Activated naive CD8-positive, alpha-beta T cell treated with anti-CD3 and anti-CD28 coated beads, Interleukin-2, amount 50 U/mL, for 24 hours (primary cell): Measurements from ENCODE around the gene DDR1.
A peak's percentile ranks its signal among the peaks of the same experiment; 100 is the strongest.

Experiments used
- ATAC-seq: fragments of 150-1000 bp; cut with Tn5 transposase; one replicate; pipeline ENCODE4 v1.10.0; 2021
- DNase-seq: peaks from one replicate; pipeline ENCODE4 v3.0.0; 2021
- H3K27ac Mint-ChIP-seq: one replicate; pipeline ENCODE4 v1.8.0; 2021; ENCODE audit warnings: mild to moderate bottlenecking, mixed read lengths
- H3K27me3 Mint-ChIP-seq: one replicate; pipeline ENCODE4 v1.8.0; 2021; ENCODE audit warnings: mixed read lengths
- H3K36me3 Mint-ChIP-seq: one replicate; pipeline ENCODE4 v1.8.0; 2021; ENCODE audit warnings: low read depth, mixed read lengths
- H3K4me1 Mint-ChIP-seq: one replicate; pipeline ENCODE4 v1.8.0; 2021; ENCODE audit warnings: mixed read lengths
- H3K4me3 Mint-ChIP-seq: one replicate; pipeline ENCODE4 v1.8.0; 2021; ENCODE audit warnings: mild to moderate bottlenecking, moderate library complexity, mixed read lengths
- H3K9me3 Mint-ChIP-seq: one replicate; pipeline ENCODE4 v1.8.0; 2021; ENCODE audit warnings: mixed read lengths

DDR1 gene

DNA sequence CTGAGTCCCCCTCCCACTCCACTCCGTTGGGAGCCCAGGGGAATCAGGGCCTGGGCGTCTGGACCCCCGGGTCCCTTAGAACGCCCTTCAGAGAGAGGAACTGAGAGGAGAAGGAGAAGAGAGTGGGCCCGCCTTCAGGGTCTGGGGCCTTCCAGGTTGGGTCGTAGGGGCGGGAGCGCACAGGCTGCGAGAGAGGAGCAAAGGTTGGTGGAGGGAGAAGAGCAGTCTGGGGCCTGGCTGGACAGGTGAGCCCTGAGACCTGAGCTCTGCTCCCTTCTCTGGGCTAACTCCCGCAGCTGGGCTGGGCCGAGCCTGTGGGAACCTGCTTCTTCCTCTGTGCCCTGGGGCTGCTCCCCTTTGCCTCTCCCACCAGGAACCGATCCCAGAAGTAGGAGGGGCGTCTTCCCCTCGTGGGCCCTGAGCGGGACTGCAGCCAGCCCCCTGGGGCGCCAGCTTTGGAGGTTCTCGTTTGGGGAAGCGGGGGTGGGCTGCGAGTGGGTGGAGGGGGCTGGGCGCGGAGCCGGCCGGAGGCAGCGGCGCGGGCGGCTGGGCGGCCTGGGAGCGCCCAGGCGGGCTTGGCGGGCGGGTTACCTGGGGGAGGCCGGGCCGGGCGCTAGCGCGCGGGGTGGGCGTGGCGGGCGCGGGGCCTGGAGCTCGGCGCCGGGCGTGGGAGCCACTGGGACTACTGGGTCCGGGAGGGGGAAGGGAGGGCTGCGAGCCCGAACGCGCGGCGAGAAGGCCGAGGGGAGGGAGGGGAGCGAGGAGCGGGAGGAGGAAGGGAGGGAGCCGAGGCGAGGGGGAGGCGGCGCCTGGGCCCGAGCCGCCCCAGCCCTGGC lies at the start of gene DDR1:
DDR1 (plus strand) TSS at position 835 of the 836 bp plus-strand sequence. CDS start 4,211 bp downstream, outside the sequence.
- H3K4me1 Mint-ChIP-seq, result peaks cover 43% of the 10 kb centered on the region

DNA sequence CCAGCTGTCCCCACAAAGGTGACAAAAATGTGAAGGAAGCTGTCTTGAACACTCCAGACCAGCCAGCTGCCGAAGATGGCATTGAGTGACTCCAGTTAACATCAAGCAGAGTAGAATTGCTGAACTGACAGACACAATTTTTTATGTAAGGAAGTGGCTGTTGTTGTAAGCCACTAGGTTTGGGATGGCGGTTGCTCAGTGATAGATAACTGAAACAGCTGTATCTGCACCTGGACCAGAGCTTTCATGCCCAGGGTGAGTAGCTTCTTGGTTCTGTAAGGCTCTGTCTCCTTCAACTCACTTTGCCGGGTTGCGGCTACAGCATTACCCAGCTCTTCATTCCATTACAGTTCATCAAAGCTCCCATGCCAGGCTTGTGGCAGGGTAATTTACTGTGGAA lies 49.7 kb upstream of the DDR1 start:
- DNase-seq, result no peak
- H3K36me3 Mint-ChIP-seq, result no peaks in the 10 kb centered on the region
- peaks cover 40% of the 10 kb centered on the region for H3K4me1 Mint-ChIP-seq
- no peak for ATAC-seq
- H3K9me3 Mint-ChIP-seq, result no peaks in the 10 kb centered on the region
- H3K4me3 Mint-ChIP-seq, result no peak overlapping the region
- H3K27me3 Mint-ChIP-seq, result no peaks in the 10 kb centered on the region
- H3K27ac Mint-ChIP-seq, result no peak overlapping the region

More for the DNA sequence above, at the start of gene DDR1:
- Mint-ChIP-seq H3K4me3 (peak within 1 kb of the TSS; percentile 81), H3K9me3 (no peaks in the 10 kb centered on the region), H3K36me3 (no peaks in the 10 kb centered on the region), H3K27ac (peak within 1 kb of the TSS; percentile 77), H3K27me3 (no peaks in the 10 kb centered on the region)
- ATAC-seq (peak; percentile 48), DNase-seq (peak; percentile 55)

DNA sequence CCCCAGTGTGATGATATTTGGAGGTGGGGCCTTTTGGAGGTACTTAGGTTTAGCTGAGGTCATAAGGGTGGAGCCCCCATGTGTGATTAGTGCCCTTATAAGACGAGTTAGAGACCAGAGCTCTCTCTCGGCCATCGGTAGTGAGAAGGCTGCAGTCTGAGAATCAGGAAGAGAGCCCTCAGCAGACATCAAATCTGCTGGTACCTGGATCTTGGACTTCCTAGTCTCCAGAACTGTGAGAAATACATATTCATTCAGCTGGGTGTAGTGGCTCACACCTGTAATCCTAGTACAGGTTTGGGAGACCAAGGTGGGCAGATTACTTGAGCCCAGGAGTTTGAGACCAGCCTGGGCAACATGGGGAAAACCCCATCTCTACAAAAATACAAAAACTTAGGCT lies 48.7 kb upstream of the DDR1 start:
- Mint-ChIP-seq H3K9me3 (no peaks in the 10 kb centered on the region), H3K27ac (no peak overlapping the region), H3K4me1 (peaks cover 33% of the 10 kb centered on the region), H3K36me3 (no peaks in the 10 kb centered on the region), H3K27me3 (no peaks in the 10 kb centered on the region), H3K4me3 (no peak overlapping the region)
- ATAC-seq (no peak), DNase-seq (no peak)

DNA sequence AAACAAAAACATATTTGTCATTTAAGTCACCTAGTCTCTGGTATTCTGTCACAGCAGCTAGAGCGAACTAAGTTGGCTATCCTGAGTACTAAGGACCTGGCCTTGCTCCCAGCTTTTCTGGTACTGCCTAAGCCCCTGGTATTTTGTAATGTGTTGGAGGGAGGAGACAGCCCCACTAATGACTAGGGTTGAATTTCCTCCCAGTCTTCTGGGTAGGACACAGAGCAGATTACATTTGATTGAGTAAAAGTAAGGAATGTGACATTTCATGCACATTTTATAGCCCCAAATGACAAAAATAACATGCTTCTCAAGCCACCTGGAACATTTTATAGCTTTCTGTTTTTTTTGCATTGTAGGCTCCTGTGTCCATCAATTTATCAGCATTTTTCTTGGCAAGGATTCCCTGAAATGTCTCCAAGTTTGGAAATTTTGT lies 47.9 kb upstream of the DDR1 start:
- DNase-seq (no peak), ATAC-seq (no peak)
- Mint-ChIP-seq H3K27me3 (no peaks in the 10 kb centered on the region), H3K36me3 (no peaks in the 10 kb centered on the region), H3K4me3 (no peak overlapping the region), H3K27ac (no peak overlapping the region), H3K4me1 (peaks cover 31% of the 10 kb centered on the region), H3K9me3 (no peaks in the 10 kb centered on the region)

DNA sequence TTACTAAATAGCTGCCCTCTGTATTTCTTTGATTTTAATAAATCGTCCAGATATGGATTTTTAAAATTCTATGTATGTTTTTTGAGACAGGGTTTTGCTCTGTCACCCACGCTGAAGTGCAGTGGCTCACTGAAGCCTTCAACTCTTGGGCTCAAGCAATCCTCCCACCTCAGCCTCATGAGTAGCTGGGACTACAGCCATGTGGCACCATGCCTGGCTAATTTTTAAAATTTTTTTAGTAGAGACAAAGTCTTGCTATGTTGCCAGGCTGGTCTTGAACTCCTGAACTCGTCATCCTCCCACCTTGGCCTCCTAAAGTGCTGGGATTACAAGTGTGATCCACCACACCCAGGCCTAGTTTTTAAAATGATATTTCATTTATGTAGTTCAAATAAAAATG lies 47.4 kb upstream of the DDR1 start:
- Mint-ChIP-seq H3K4me1 (peaks cover 30% of the 10 kb centered on the region), H3K4me3 (no peak overlapping the region), H3K27ac (no peak overlapping the region), H3K9me3 (no peaks in the 10 kb centered on the region), H3K27me3 (no peaks in the 10 kb centered on the region), H3K36me3 (no peaks in the 10 kb centered on the region)
- ATAC-seq (no peak), DNase-seq (no peak)

DNA sequence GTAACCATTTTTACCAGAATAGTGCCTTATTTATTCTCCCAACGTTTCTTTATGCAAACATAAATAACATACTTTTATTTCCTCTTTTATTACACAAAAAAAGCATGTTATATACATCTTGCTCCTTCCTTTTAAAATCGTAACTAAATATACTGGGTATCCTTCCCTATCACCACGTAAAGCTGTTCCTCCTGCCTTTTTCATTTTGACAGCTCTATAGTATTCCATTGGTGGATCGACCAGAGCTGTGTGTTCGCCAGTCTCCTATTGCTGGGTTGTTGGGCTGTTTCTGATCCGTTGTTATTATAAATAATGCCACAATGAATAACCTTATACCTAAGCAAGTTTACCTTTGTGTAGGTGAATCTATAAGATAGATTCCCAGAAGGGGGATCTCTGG lies 46.9 kb upstream of the DDR1 start:
- DNase-seq (no peak), ATAC-seq (no peak)
- Mint-ChIP-seq H3K27ac (no peak overlapping the region), H3K9me3 (no peaks in the 10 kb centered on the region), H3K4me3 (no peak overlapping the region), H3K36me3 (no peaks in the 10 kb centered on the region), H3K4me1 (peaks cover 29% of the 10 kb centered on the region), H3K27me3 (no peaks in the 10 kb centered on the region)

DNA sequence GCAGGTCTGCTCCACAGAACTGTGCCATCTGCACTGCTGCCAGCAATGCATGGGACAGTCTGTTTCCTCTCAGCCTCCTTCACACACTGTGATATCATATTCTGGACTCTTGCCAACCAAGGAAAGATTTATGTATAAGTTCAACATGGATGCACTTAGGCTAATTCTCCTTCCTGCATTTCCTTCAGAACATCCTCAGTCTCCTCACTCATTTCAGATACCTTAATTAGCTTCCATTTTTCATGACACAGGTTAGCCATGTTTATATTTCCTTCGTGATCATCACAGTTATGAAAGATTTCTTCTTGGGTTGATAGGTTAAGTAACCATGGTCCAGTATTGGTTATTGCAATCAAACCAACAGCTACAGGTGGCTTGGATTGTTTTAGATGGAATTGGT lies 46.4 kb upstream of the DDR1 start:
- Mint-ChIP-seq H3K4me1 (peaks cover 30% of the 10 kb centered on the region), H3K9me3 (no peaks in the 10 kb centered on the region), H3K36me3 (no peaks in the 10 kb centered on the region), H3K27ac (no peak overlapping the region), H3K4me3 (no peak overlapping the region), H3K27me3 (no peaks in the 10 kb centered on the region)
- ATAC-seq (no peak), DNase-seq (no peak)

DNA sequence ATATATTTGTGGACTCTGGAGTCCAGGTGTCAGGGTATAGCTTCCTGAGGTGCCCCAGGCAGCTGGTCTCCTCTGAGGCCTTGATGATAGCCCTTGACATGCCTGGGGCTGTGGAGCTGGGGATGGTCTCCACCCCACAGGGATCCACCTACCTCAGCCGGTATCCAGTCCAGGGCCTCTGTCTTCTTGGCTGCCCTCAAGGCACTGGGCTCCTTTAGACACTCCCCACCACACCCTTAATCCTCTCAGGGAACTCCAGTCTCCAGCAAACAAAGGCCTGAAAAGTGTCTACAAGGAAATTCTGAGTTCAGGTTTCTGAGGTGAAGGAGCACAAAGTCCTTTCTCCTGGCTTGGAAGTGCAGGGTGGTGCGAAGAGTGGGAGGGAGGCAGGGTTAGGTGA lies 44.6 kb upstream of the DDR1 start:
- ATAC-seq (no peak), DNase-seq (no peak)
- H3K4me3 Mint-ChIP-seq, result no peak overlapping the region
- H3K36me3 Mint-ChIP-seq, result no peaks in the 10 kb centered on the region
- peaks cover 33% of the 10 kb centered on the region for H3K4me1 Mint-ChIP-seq
- no peak overlapping the region for H3K27ac Mint-ChIP-seq
- no peaks in the 10 kb centered on the region for H3K9me3 Mint-ChIP-seq
- H3K27me3 Mint-ChIP-seq, result no peaks in the 10 kb centered on the region

DNA sequence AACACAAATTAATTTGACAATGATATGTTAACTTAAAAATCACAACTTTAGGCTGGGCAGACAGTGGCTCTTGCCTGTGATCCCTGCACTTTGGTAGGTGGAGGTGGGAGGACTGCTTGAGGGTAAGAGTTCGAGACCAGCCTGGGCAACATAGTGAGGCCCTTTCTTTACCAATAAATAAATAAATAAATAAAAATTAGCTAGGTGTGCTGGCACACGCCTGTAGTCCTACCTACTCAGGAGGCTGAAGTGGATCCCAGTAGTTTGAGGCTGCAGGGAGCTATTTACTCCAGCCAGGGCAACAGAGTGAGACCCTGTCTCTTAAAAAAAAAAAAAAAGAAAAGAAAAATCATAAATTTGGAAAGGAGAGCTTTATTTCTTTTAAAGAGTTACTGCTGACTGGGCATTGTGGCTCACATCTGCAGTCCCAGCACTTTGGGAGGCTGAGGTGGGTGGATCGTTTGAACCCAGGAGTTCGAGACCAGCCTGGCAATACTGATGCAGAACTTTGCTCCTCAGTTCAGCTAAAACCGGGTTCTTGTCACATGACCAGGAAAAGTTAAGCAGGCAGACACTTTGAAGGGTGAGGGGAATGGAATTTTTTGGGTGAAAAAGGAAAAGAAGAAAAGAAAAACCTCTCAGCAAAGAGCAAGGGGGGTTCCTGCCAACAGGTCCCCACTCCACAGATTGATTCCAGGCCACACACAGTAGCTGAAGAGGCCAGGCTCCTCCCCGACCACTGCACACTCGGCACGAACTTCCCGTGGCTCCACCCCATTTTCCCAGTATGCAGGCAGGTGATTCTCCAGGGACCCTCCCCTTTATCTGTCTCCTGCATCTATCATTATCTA lies 44.0 kb upstream of the DDR1 start:
- Mint-ChIP-seq H3K9me3 (no peaks in the 10 kb centered on the region), H3K4me1 (peaks cover 31% of the 10 kb centered on the region), H3K27ac (no peak overlapping the region), H3K36me3 (no peaks in the 10 kb centered on the region), H3K4me3 (no peak overlapping the region), H3K27me3 (no peaks in the 10 kb centered on the region)
- ATAC-seq, result no peak
- DNase-seq, result no peak

DNA sequence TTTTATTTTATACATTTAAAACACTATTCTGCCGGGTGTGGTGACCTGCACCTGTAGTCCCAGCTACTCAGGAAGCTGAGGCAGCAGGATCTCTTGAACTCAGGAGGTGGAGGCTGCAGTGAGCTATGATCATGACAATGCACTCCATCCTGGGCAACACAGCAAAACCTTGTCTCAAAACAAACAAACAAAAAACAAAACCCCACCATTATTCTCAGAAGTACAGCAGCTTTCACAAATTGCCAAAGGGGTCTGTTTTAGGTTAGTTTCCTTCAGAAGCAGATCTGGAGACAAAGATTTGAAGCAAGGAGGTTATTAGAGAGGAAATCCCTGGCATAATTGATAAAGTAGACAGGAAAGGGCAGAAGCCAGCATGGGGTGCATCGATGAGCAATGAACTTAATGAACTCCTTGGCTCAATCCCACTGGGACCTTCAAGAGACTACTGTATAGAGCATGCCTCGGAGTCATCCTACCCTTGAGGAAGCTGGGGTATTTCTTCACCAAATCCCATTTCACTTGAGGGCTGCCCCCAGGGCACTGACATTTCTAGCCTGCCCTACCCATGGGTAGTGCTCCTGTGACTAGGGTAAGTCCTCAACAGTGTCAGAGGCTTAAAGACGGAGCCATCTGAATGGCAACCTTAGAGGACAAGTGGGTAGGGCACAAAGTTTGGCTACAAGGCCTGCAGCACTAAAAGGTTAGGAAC lies 43.2 kb upstream of the DDR1 start:
- DNase-seq, result no peak
- Mint-ChIP-seq H3K27ac (no peak overlapping the region), H3K9me3 (no peaks in the 10 kb centered on the region), H3K4me1 (peaks cover 31% of the 10 kb centered on the region), H3K4me3 (no peak overlapping the region), H3K36me3 (no peaks in the 10 kb centered on the region), H3K27me3 (no peaks in the 10 kb centered on the region)
- no peak for ATAC-seq

DNA sequence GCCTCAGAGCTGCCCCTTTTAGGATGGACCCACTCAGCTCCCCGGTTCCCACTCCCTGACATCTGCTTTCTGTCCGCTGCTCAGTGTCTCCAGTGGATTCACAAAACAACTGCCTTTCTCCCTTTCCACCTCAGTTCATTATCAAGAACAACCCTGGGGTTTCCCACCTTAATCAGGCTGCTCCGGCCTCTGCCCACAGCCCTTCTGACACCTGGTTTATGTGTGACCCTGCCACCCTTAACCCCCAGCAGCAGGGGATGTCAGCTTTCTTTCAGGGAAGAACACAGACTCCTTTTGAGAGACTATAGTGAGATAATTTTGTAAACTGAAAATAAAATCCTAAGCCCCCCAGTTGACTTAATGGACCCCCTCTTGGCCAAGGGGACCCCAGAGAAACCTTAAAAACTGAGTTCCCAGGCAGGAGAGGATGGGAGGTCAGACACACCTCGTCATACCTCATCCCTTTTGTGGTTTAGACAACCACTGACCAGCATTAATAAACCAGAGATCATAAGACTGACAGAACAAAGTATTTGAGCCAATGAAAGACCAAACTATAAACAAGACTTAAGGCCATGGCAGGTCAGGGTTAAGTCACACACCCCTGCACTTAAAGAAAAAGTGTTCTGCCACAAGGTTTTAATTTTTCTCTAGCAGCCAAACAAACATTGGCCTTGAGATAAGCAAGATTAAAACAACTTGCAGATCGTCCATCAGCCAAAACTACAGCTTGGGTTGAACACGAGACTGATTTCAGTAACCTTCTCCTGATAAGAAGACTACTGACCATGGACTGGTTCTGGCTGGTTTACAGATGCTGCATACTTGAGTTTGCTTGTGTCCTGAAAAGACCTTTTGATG lies 42.4 kb upstream of the DDR1 start:
- H3K27me3 Mint-ChIP-seq, result no peaks in the 10 kb centered on the region
- H3K4me3 Mint-ChIP-seq, result no peak overlapping the region
- no peaks in the 10 kb centered on the region for H3K36me3 Mint-ChIP-seq
- H3K9me3 Mint-ChIP-seq, result no peaks in the 10 kb centered on the region
- ATAC-seq (no peak), DNase-seq (no peak)
- H3K27ac Mint-ChIP-seq, result no peak overlapping the region
- H3K4me1 Mint-ChIP-seq, result peaks cover 31% of the 10 kb centered on the region

DNA sequence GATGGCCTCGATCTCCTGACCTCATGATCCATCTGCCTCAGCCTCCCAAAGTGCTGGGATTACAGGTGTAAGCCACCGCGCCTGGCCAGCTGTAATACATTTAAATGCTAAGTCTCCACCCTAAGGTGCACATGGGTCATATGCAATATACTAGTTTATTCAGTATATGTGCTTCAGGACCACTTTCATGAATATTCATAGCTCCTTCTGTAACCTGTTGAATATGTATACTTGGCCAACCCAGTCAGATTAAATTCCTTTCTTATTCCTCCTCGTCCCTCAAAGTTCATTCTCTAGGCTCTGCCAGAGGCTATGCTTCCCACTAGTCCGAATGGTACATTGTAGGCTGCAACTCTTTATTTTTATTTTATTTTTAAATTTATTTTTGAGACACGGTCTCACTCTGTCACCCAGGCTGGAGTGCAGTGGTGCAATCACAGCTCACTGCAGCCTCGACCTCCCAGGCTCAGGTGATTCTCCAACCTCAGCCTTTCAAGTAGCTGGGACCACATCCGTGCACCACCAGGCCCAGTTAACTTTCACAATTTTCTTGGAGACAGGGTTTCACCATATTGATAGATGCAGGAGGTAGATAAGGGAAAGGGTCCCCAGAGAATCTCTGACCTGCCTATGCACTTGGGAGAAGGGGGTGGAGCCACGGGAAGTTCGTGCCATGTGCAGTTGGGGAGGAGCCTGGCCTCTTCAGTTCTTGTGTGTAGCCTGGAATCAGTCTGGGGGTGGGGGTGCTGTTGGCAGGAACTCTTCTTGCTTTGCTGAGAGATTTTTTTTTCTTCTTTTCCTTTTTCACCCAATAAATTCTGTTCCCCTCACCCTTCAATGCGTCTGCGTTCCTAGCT lies 41.3 kb upstream of the DDR1 start:
- no peaks in the 10 kb centered on the region for H3K9me3 Mint-ChIP-seq
- H3K36me3 Mint-ChIP-seq, result no peaks in the 10 kb centered on the region
- DNase-seq, result peak; percentile 28
- H3K27me3 Mint-ChIP-seq, result no peaks in the 10 kb centered on the region
- H3K4me3 Mint-ChIP-seq, result no peak overlapping the region
- ATAC-seq, result no peak
- H3K27ac Mint-ChIP-seq, result no peak overlapping the region
- H3K4me1 Mint-ChIP-seq, result peaks cover 31% of the 10 kb centered on the region

DNA sequence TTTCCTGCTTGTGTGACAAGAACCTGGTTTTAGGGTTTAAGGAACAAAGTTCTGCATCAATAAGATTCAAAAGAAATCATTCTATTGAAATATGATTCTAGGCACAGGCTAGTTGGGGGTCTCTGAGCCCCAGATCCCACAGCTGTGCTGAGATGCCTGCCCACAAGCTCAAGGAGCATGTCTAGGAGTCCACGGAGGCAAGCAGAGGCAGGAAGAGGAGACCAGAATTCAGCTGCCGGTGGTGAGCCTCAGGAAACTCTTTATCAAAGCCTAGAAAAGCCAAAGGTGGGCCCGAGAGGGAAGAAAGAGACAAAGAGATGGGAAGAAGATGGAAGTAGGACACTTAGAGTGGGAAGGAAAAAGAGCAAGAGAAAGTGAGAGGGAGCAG lies 40.7 kb upstream of the DDR1 start:
- H3K27me3 Mint-ChIP-seq, result no peaks in the 10 kb centered on the region
- no peak overlapping the region for H3K27ac Mint-ChIP-seq
- ATAC-seq, result no peak
- peak overlapping the region; percentile 13 for H3K4me3 Mint-ChIP-seq
- no peak for DNase-seq
- no peaks in the 10 kb centered on the region for H3K9me3 Mint-ChIP-seq
- H3K4me1 Mint-ChIP-seq, result peaks cover 31% of the 10 kb centered on the region
- H3K36me3 Mint-ChIP-seq, result no peaks in the 10 kb centered on the region
